Gastroesophageal sphincter (tissue), 3 donors: ENCODE data around the gene AZIN2.

Experiments
- POLR2A ChIP-seq, 2 donors: fragments of 450-650 bp; IDR thresholded peaks; one replicate each; pipeline ENCODE4 v1.6.1; 2017; ENCODE audit warnings: antibody characterized with exemption in 2 of 2, mild to moderate bottlenecking in 2 of 2, moderate library complexity in 1 of 2
- POLR2AphosphoS5 ChIP-seq: sonication (generic); formaldehyde crosslinking; IDR thresholded peaks from one replicate; pipeline ENCODE4 v1.6.1; 2017; ENCODE audit warnings: antibody characterized with exemption
- TF ChIP-seq, protein P1 (sequence below), 4 experiments: fragments of 200-600 bp in 2 of 4; fragments of 450-650 bp in 2 of 4; sonication (generic) in 1 of 4; IDR thresholded peaks; one replicate each; pipeline ENCODE4 v1.5.1; 2017 to 2019; ENCODE audit warnings: antibody characterized with exemption in 4 of 4, mild to moderate bottlenecking in 2 of 4, moderate library complexity in 2 of 4

DNA sequence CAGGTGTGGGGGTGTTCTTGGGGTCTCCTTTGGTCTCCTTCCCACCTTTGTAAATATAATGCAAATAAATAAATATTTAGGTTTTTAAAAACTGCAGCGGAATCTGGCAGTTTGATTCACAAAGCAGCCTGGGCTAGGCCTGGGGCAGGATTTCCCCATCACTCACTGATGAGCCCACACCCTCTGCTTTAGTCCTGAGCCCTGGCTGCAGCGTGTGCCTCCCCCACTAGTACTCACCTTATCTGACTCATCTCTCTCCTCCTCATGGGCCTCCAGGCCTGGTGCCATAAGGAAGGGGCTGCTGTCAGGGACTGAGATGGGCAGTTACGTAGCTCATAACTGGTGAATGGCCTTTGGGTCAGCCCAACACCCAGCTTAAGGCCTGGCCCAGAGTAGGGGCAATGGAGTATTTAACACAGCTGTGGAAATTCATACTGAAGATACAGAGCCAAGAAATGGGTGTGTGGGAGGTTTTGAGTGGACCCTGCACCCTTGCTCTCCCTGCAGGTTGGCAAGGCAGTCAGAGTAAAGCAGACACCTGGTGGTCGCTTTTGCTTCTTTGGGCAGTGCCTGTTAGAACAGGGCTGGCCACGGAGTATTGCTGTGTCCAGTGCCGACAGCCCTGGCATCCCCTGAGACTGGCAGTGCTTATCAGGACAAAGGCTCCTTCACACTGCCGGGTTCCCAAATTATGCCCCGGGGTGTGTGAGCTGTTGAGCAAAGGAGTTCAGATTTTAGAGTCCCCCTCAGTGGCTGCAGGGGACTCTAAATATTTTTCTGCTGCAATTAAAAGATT, 39.7 kb downstream of the AZIN2 start:
- no peak for TF ChIP-seq POLR2AphosphoS5
- TF ChIP-seq POLR2A (IDR thresholded peaks at IDR 0.05) = no peak
- TF ChIP-seq, protein P1, sequence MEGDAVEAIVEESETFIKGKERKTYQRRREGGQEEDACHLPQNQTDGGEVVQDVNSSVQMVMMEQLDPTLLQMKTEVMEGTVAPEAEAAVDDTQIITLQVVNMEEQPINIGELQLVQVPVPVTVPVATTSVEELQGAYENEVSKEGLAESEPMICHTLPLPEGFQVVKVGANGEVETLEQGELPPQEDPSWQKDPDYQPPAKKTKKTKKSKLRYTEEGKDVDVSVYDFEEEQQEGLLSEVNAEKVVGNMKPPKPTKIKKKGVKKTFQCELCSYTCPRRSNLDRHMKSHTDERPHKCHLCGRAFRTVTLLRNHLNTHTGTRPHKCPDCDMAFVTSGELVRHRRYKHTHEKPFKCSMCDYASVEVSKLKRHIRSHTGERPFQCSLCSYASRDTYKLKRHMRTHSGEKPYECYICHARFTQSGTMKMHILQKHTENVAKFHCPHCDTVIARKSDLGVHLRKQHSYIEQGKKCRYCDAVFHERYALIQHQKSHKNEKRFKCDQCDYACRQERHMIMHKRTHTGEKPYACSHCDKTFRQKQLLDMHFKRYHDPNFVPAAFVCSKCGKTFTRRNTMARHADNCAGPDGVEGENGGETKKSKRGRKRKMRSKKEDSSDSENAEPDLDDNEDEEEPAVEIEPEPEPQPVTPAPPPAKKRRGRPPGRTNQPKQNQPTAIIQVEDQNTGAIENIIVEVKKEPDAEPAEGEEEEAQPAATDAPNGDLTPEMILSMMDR (IDR thresholded peaks at IDR 0.05) = no peak
